ENCODE data around the gene XAF1. TPM values are rescaled to one million over a fixed set of nuclear protein-coding genes. Genes with fewer than 3 reads are reported as not detected.
A peak's percentile ranks its signal among the peaks of the same experiment; 100 is the strongest.

Gene XAF1
- polyA plus RNA-seq, 1 experiment: 6.3 TPM

DNA sequence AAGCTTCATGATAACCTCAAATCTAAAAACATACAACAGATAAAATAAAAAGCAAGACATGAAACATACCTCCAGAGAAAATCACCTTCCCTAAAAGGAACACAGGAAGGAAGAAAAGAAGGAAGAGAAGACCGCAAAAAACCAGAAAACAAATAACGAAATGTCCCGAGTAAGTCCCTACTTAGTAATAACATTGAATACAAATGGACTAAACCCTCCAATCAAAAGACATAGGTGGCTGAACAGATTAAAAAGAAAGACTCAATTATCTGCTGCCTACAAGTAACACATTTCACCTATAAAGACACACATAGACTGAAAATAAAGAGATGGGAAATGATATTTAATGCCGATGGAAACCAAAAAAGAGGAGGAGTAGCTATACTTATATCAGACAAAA, 26.4 kb downstream of the XAF1 start:
- TF ChIP-seq, protein P1, sequence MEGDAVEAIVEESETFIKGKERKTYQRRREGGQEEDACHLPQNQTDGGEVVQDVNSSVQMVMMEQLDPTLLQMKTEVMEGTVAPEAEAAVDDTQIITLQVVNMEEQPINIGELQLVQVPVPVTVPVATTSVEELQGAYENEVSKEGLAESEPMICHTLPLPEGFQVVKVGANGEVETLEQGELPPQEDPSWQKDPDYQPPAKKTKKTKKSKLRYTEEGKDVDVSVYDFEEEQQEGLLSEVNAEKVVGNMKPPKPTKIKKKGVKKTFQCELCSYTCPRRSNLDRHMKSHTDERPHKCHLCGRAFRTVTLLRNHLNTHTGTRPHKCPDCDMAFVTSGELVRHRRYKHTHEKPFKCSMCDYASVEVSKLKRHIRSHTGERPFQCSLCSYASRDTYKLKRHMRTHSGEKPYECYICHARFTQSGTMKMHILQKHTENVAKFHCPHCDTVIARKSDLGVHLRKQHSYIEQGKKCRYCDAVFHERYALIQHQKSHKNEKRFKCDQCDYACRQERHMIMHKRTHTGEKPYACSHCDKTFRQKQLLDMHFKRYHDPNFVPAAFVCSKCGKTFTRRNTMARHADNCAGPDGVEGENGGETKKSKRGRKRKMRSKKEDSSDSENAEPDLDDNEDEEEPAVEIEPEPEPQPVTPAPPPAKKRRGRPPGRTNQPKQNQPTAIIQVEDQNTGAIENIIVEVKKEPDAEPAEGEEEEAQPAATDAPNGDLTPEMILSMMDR (IDR thresholded peaks at IDR 0.05; ENCODE audit: low read depth, low read length): no peak
- POLR2A ChIA-PET: no interaction called here
- Histone ChIP-seq H3K4me3 (ENCODE audit: low read depth, low read length) (no peak overlapping the region), H3K27ac (ENCODE audit: low read depth, low read length) (no peak overlapping the region), H3K27me3 (ENCODE audit: control insufficient read depth, insufficient read depth, low read length) (peaks cover 23% of the 10 kb centered on the region), H3K9me3 (ENCODE audit: control insufficient read depth, insufficient read depth, low read length) (0 out of 2 replicates have a peak, but pooled peaks cover 4% of the 10 kb centered on the region)
- DNase-seq (ENCODE audit: low read depth, low spot score): no peak
- CTCF ChIA-PET: interaction anchor here (1.6 kb wide), 1 partner anchor 61 kb away, joined by 5 read pairs; no protein-coding TSS in a partner anchor

DNA sequence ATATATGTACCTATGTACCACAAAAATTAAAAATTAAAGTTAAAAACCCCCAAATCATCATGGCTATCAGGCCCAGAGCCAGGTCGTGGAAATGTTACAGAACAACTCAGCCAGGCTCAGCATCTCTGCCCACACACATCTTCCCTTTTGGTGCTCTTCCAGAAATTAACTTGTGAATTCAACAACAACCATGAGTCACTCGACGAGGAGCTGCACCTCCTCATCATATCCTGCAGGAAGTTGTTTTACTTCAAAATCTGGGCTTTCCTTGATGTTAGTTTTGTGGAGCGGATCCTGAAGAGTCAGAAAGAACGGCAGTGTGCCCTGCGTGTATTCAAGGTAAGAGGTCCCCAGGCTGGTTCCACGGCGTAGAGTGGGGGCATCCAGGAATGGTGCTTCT, 30.8 kb downstream of the XAF1 start:
- ChIA-PET CTCF (interaction anchor here (1.0 to 1.1 kb wide), 3 partner anchors 56 to 314 kb away, joined by 4 to 13 read pairs (median 4); no protein-coding TSS in a partner anchor), POLR2A (interaction anchor here (0.6 kb wide), 1 partner anchor 354 kb away, joined by 8 read pairs; no protein-coding TSS in a partner anchor)
- H3K27ac ChIP-seq (ENCODE audit: low read depth, low read length): no peak overlapping the region
- TF ChIP-seq, protein P1 (IDR thresholded peaks at IDR 0.05; ENCODE audit: low read depth, low read length): no peak
- H3K27me3 ChIP-seq (ENCODE audit: control insufficient read depth, insufficient read depth, low read length): peaks cover 10% of the 10 kb centered on the region
- DNase-seq (ENCODE audit: low read depth, low spot score): peak; percentile 13
- no peak overlapping the region for H3K4me3 ChIP-seq (ENCODE audit: low read depth, low read length)
- no peaks in the 10 kb centered on the region for H3K9me3 ChIP-seq (ENCODE audit: control insufficient read depth, insufficient read depth, low read length)

DNA sequence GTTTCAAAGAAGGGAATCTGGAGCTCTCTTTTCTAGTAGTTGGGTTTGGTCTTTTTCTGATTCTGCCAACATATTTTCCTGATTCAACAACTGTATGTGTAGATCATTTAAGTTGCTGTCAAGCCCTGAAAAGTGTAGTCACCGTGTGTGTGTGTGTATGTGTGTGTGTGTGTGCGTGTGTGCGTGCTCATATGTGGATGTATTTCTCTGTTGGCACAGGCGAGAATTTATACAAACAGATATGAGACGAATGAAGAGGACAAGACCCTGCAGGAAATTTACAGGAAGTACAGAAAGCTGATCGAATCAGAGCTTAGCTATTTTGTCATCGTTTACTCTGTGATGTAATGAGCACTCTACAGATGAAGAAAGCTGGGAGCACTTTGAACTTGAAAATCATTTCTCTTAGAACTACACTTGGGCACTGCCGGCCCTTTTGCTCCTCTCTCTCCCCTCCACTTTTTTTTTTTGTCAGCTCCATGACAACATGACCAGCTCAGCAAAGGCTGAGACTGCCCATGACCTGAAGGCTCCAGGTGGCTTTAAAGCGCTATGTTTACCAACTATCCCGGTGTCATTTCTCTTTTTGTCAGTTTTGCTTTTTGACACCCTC, 31.3 kb downstream of the XAF1 start:
- Histone ChIP-seq H3K27ac (ENCODE audit: low read depth, low read length) (no peak overlapping the region), H3K9me3 (ENCODE audit: control insufficient read depth, insufficient read depth, low read length) (no peaks in the 10 kb centered on the region), H3K27me3 (ENCODE audit: control insufficient read depth, insufficient read depth, low read length) (peaks cover 10% of the 10 kb centered on the region), H3K4me3 (ENCODE audit: low read depth, low read length) (no peak overlapping the region)
- no peak for DNase-seq (ENCODE audit: low read depth, low spot score)
- TF ChIP-seq, protein P1 (IDR thresholded peaks at IDR 0.05; ENCODE audit: low read depth, low read length): no peak
- POLR2A ChIA-PET: interaction anchor here (0.6 kb wide), 1 partner anchor 354 kb away, joined by 8 read pairs; no protein-coding TSS in a partner anchor
- CTCF ChIA-PET: interaction anchor here (0.6 to 1.1 kb wide), 6 partner anchors 9 to 315 kb away, joined by 3 to 13 read pairs (median 4); no protein-coding TSS in a partner anchor

DNA sequence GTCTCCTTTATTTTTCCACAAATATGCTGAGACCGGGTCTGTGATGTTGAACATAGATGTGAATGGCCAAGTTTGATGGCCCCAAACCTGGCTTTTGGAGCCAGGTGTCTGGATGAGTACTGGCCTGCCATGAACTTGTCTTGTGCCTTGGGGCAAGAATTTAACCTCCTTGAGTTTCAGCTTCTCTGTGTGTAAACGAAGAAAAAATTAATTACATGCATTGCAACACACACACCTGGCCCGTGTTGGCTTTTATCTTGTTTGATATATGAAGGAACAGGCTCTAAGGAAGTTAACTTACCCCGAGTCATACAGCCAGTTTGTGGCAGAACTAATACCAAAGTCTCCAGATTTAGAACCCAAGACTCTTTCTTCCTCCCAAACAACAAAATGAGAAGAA, 33.3 kb downstream of the XAF1 start:
- no peak for DNase-seq (ENCODE audit: low read depth, low spot score)
- ChIA-PET POLR2A (no interaction called here), CTCF (interaction anchor here (0.6 kb wide), 1 partner anchor 10 kb away, joined by 3 read pairs; no protein-coding TSS in a partner anchor)
- H3K27ac ChIP-seq (ENCODE audit: low read depth, low read length): no peak overlapping the region
- no peaks in the 10 kb centered on the region for H3K9me3 ChIP-seq (ENCODE audit: control insufficient read depth, insufficient read depth, low read length)
- TF ChIP-seq, protein P1 (IDR thresholded peaks at IDR 0.05; ENCODE audit: low read depth, low read length): no peak
- peaks cover 10% of the 10 kb centered on the region for H3K27me3 ChIP-seq (ENCODE audit: control insufficient read depth, insufficient read depth, low read length)
- no peak overlapping the region for H3K4me3 ChIP-seq (ENCODE audit: low read depth, low read length)

DNA sequence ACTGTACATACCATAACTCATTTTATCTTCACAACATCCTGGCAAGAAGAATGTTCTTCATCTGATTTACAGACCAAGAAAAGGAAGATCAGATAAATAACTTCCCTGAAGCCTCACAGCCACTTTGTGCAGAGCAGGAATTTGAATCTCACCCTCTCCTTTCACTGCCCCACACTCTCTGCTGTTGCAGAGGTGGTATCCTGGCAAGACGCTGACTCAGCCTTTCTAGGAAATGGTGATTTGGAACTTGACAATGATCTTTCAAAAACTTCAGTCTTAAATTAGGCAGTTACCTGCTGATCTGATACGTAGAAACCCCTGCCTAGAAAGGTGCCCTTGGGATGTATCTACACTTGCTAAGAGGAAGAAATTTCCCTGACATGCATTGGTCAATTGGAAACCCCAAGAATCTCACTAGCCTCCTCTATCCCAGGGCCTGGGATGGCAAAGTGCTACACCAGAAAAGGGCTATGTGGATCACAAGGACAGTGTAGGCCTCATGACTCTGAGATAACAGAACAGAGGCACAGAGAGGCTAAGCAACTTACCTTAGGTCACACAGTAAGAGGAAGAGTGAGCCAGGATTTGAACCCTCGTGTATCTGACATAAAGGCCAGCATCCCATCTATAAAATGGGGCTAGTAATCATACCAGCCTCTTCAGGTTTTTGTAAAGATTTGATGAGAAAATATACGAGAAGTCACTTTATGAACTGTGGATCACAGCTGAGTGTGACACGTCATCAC, 38.1 kb downstream of the XAF1 start:
- Histone ChIP-seq H3K9me3 (ENCODE audit: control insufficient read depth, insufficient read depth, low read length) (no peaks in the 10 kb centered on the region), H3K27ac (ENCODE audit: low read depth, low read length) (no peak overlapping the region), H3K27me3 (ENCODE audit: control insufficient read depth, insufficient read depth, low read length) (peaks cover 13% of the 10 kb centered on the region), H3K4me3 (ENCODE audit: low read depth, low read length) (no peak overlapping the region)
- no peak for DNase-seq (ENCODE audit: low read depth, low spot score)
- CTCF ChIA-PET: no interaction called here
- POLR2A ChIA-PET: no interaction called here
- TF ChIP-seq, protein P1 (IDR thresholded peaks at IDR 0.05; ENCODE audit: low read depth, low read length): no peak
